Right lobe of liver (tissue), 4 donors: ENCODE data around the gene ADAMTS7.
"Not testable (repeated sequence)": the region's sequence is repeated elsewhere in the genome, so short reads cannot be mapped to it uniquely, and the experiment has no call there.

Source experiments
- POLR2A ChIP-seq: fragments of 450-650 bp; IDR thresholded peaks from one replicate; pipeline ENCODE4 v1.6.1; 2017; ENCODE audit warnings: antibody characterized with exemption, mild to moderate bottlenecking
- TF ChIP-seq, protein P1 (sequence below), 4 donors: fragments of 200-600 bp in 3 of 4; fragments of 450-650 bp in 1 of 4; IDR thresholded peaks; one replicate each; pipeline versions ENCODE4 v1.5.1 to v1.8.0; 2016 to 2022; ENCODE audit warnings: antibody characterized with exemption in 4 of 4, mild to moderate bottlenecking in 2 of 4
- donor health status: DM: no; HTN: no; CAD: no.
- donor health status: DM: no; HTN: no; CAD: no.
- donor health status: DM: no; HTN: yes; CAD: no.

DNA sequence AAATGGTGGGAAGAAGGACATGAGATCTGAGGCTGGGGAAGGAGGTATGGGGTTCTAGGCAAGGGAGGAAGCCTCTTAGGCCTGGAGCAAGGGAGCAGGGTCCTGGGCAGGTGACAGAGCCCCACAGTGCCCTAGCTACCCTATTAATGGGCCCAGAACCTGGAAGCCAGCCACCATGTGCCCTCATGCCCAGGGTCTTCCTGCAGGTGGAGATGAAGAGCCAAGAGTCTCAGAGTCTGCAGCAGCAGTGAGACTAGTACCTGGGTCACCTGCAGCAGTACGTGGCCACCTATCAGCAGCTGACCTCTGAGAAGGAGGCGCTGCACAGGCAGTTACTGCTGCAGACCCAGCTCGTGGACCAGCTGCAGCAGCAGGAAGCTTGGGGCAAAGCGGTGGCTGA lies 75.0 kb downstream of the ADAMTS7 start:
- TF ChIP-seq, protein P1, sequence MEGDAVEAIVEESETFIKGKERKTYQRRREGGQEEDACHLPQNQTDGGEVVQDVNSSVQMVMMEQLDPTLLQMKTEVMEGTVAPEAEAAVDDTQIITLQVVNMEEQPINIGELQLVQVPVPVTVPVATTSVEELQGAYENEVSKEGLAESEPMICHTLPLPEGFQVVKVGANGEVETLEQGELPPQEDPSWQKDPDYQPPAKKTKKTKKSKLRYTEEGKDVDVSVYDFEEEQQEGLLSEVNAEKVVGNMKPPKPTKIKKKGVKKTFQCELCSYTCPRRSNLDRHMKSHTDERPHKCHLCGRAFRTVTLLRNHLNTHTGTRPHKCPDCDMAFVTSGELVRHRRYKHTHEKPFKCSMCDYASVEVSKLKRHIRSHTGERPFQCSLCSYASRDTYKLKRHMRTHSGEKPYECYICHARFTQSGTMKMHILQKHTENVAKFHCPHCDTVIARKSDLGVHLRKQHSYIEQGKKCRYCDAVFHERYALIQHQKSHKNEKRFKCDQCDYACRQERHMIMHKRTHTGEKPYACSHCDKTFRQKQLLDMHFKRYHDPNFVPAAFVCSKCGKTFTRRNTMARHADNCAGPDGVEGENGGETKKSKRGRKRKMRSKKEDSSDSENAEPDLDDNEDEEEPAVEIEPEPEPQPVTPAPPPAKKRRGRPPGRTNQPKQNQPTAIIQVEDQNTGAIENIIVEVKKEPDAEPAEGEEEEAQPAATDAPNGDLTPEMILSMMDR (IDR thresholded peaks at IDR 0.05), result not testable (repeated sequence)
- TF ChIP-seq POLR2A, result not testable (repeated sequence)
